PC-3 (cell line): ENCODE results near the gene TP53BP1.
"Not testable (repeated sequence)": the region's sequence is repeated elsewhere in the genome, so short reads cannot be mapped to it uniquely, and the experiment has no call there.

Source experiments
- CTCF ChIP-seq: fragments of 300-600 bp; sonication (generic); conservative IDR thresholded peaks from 2 replicates; pipeline ENCODE4 v1.5.1; 2017; ENCODE audit warnings: antibody characterized with exemption, low read depth, mild to moderate bottlenecking, low read length
- EZH2 ChIP-seq: fragments of 300-600 bp; sonication (generic); IDR thresholded peaks from one replicate; pipeline ENCODE4 v1.6.1; 2017; ENCODE audit warnings: antibody characterized with exemption, mild to moderate bottlenecking, low read length; ENCODE audit not compliant: unreplicated experiment

- TF ChIP-seq EZH2, CTCF: not testable (repeated sequence)
These were observed 99.4 kb downstream of the TP53BP1 start for GRCh38 chr15:43393592-43393991.
